Endothelial cell of umbilical vein (primary cell): Measurements from ENCODE around the gene CAMKMT. TPM values are rescaled to one million over a fixed set of nuclear protein-coding genes. Genes with fewer than 3 reads are reported as not detected.

Experiments used
- BruUV-seq: library from RNA; stranded (reverse); fragments of 400-500 nt; replicated peaks from 2 replicates; lab custom pipeline; 2021; lab: Mats Ljungman, UMichigan
- CTCF ChIA-PET: fragments of 300-600, 350-600 bp; sonication (Branson Sonifier 250); formaldehyde crosslinking; loops from one replicate; lab custom pipeline; 2021; ENCODE audit warnings: antibody characterized with exemption, inconsistent platforms; lab: Charles Lee
- POLR2A ChIA-PET: fragments of 300-600, 350-600 bp; sonication (Branson Sonifier 250); formaldehyde crosslinking; loops from one replicate; lab custom pipeline; 2021; ENCODE audit warnings: antibody characterized with exemption, inconsistent platforms; lab: Charles Lee
- DNase-seq: peaks from one replicate; pipeline ENCODE4 v3.0.0-alpha.2; 2011; ENCODE audit warnings: low read depth, low spot score
- FAIRE-seq: peaks from 2 replicates; lab custom pipeline; 2011; peaks lifted over from hg19 to GRCh38; lab: Jason Lieb, UNC
- H2AFZ ChIP-seq: 2 replicates; pipeline ENCODE4 v1.6.0; 2012; ENCODE audit warnings: low read depth, low read length, control low read depth, inconsistent platforms
- H3K27ac ChIP-seq: 2 replicates; pipeline ENCODE4 v1.5.1; 2011; ENCODE audit warnings: low read depth, mild to moderate bottlenecking, control low read depth, low read length, moderate library complexity; ENCODE audit not compliant: insufficient read depth
- H3K27me3 ChIP-seq, 2 experiments: 2 replicates each; pipeline versions ENCODE4 v1.6.0 to v1.6.1; 2011; ENCODE audit warnings: low read length in 2 of 2, mixed read lengths in 1 of 2; ENCODE audit not compliant: control insufficient read depth in 2 of 2, insufficient read depth in 2 of 2
- H3K36me3 ChIP-seq, 2 experiments: 2 replicates in 1 of 2; 3 replicates in 1 of 2; pipeline ENCODE4 v1.5.1; 2011; ENCODE audit warnings: low read length in 2 of 2, mild to moderate bottlenecking in 1 of 2, moderate library complexity in 1 of 2; ENCODE audit not compliant: control insufficient read depth in 2 of 2, insufficient read depth in 2 of 2; ENCODE audit errors: extremely low read depth in 1 of 2
- H3K4me1 ChIP-seq: 3 replicates; pipeline ENCODE4 v1.5.1; 2011; ENCODE audit warnings: mild to moderate bottlenecking, low read length; ENCODE audit not compliant: control insufficient read depth, insufficient read depth; ENCODE audit errors: extremely low read depth
- H3K4me2 ChIP-seq: 2 replicates; pipeline ENCODE4 v1.6.1; 2011; ENCODE audit warnings: low read length, control low read depth, mixed read lengths; ENCODE audit not compliant: insufficient read depth
- H3K4me3 ChIP-seq, 3 experiments: fragments of 200-600 bp in 1 of 3; sonication (generic), shearing (Covaris generic) in 1 of 3; replicated peaks in 1 of 3; 2 replicates each; pipeline ENCODE4 v1.5.1; 2011 to 2016; ENCODE audit warnings: control low read depth in 3 of 3, low read length in 3 of 3, mild to moderate bottlenecking in 2 of 3, inconsistent platforms in 1 of 3, low read depth in 1 of 3, moderate library complexity in 1 of 3; ENCODE audit not compliant: insufficient read depth in 1 of 3
- H3K79me2 ChIP-seq: 2 replicates; pipeline ENCODE4 v1.6.0; 2012; ENCODE audit warnings: low read length, inconsistent platforms; ENCODE audit not compliant: control insufficient read depth, insufficient read depth
- H3K9ac ChIP-seq: replicated peaks from 2 replicates; pipeline ENCODE3; 2011; ENCODE audit warnings: low read length, control low read depth; ENCODE audit not compliant: insufficient read depth; ENCODE audit errors: extremely low read depth
- H3K9me1 ChIP-seq: replicated peaks from 3 replicates; pipeline ENCODE4 v1.6.0; 2011; ENCODE audit warnings: mild to moderate bottlenecking, low read length; ENCODE audit not compliant: control insufficient read depth, insufficient read depth; ENCODE audit errors: extremely low read depth
- H3K9me3 ChIP-seq: replicated peaks from 2 replicates; pipeline ENCODE4 v1.5.1; 2012; ENCODE audit warnings: low read length, inconsistent platforms; ENCODE audit not compliant: control insufficient read depth, insufficient read depth
- H4K20me1 ChIP-seq: replicated peaks from 2 replicates; pipeline ENCODE3; 2011; ENCODE audit warnings: mild to moderate bottlenecking, low read length; ENCODE audit not compliant: control insufficient read depth, insufficient read depth; ENCODE audit errors: extremely low read depth
- CTCF ChIP-seq, 2 donors: IDR thresholded peaks; 1 replicate in 1 of 2; 2 replicates in 1 of 2; pipeline ENCODE4 v1.5.1; 2011; ENCODE audit warnings: low read length in 2 of 2, mild to moderate bottlenecking in 2 of 2, moderate library complexity in 2 of 2, control low read depth in 1 of 2, inconsistent platforms in 1 of 2, low read depth in 1 of 2; ENCODE audit not compliant: insufficient read depth in 1 of 2; ENCODE audit errors: extremely low read depth in 1 of 2
- EZH2 ChIP-seq: IDR thresholded peaks from 2 replicates; pipeline ENCODE4 v1.6.1; 2012; ENCODE audit warnings: borderline replicate concordance, low read depth, mild to moderate bottlenecking, moderate library complexity, low read length, inconsistent platforms; ENCODE audit not compliant: severe bottlenecking
- FOS ChIP-seq: IDR thresholded peaks from 2 replicates; pipeline ENCODE4 v1.6.1; 2011; ENCODE audit warnings: mild to moderate bottlenecking, low read length, moderate library complexity, borderline replicate concordance; ENCODE audit not compliant: insufficient read depth
- GATA2 ChIP-seq: IDR thresholded peaks from 2 replicates; pipeline ENCODE4 v1.7.0; 2011; ENCODE audit warnings: low read depth, mild to moderate bottlenecking, moderate library complexity, mixed read lengths, low read length; ENCODE audit not compliant: insufficient read length, insufficient read depth
- JUN ChIP-seq: IDR thresholded peaks from 2 replicates; pipeline ENCODE4 v1.6.1; 2011; ENCODE audit warnings: borderline replicate concordance, low read depth; ENCODE audit not compliant: insufficient read length, insufficient read depth
- MAX ChIP-seq: IDR thresholded peaks from 2 replicates; pipeline ENCODE4 v1.6.1; 2011; ENCODE audit not compliant: insufficient read depth, insufficient read length
- MYC ChIP-seq: IDR thresholded peaks from one replicate; pipeline ENCODE4 v1.6.1; 2011; ENCODE audit warnings: mild to moderate bottlenecking, low read depth, low read length
- POLR2A ChIP-seq: IDR thresholded peaks from 2 replicates; pipeline ENCODE4 v1.6.1; 2012; ENCODE audit warnings: low read depth, mild to moderate bottlenecking, control low read depth, low read length
- POLR2AphosphoS5 ChIP-seq: IDR thresholded peaks from 2 replicates; pipeline ENCODE4 v1.6.1; 2012; ENCODE audit warnings: low read depth, mild to moderate bottlenecking, control low read depth, low read length, moderate library complexity; ENCODE audit not compliant: insufficient read depth
- dilution Hi-C: fragments of 300-500 bp; cut with MboI; formaldehyde crosslinking; loops from one replicate; pipeline ENCODE4 v1.15.0; 2019; ENCODE audit warnings: low sequenced_read_pairs; ENCODE audit not compliant: extremely low pct_ligation_motif_present
- intact Hi-C: fragments of 100-400 bp; cut with micrococcal nuclease; formaldehyde crosslinking; loops from one replicate; pipeline ENCODE4 v1.10.0; 2022
- polyA plus RNA-seq, 4 experiments: library from polyadenylated mRNA; depleted of rRNA in 3 of 4; stranded (reverse) in 3 of 4; unstranded in 1 of 4; fragments of >200 nt; gene quantifications; 2 replicates each; pipeline versions ENCODE4 v1.2.1 to v1.2.3, GENCODE V29; 2011 to 2012; ENCODE audit warnings: missing spikeins in 1 of 4
- total RNA-seq: library from RNA; stranded (reverse); gene quantifications from 2 replicates; pipeline ENCODE4 v1.2.3, GENCODE V29; 2021

Gene CAMKMT
- total and polyA plus RNA-seq, 2 donors (not counting 3 experiments of a cell fraction or from before 2014, with no cell fraction given): 4.1 to 10.7 TPM

DNA sequence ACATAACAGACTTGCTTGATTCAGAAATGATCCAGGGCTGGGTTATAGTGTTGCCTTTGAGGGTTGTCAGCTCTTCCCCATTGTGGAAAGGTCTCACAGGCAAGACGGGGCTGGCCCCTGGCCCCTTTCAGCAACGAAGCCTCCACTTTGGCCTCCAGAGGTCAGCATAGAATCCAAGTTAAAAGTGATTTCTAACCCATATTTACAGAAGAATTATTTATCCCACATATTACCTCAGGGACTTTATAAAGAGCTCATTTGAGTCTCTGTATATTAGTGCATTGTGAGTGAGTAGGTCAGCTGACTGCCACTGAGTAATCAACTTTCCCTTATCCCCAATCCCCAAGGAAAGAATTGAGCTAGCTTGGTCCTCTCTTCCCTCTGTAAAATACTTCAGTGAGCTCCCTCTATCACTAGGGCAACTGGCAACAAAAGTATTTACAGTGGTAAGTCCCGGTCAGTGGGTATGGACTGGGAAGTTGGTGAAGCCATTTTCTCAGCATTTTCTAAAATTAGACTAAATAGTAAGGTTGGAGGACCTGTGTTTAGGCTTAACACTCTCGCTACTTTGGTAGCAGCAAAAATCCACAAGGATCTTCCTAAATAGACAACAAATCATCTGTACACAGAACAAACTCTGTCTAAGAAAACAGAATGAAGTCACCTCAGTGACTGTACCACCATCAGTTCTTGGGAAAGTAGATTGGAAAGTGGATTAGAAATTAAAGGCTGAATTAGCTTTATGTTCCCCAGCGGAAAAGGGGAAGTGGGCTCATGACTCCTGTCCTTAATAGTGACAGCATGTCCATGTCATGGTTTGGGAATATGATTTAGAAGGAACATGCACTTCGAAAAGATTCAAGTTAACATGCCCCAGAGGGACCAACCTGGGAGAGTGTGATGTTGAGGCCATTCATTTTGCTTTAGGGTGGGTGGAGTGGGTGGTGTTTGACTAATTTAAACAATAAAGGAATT is 408.8 kb downstream of the CAMKMT start:
- H3K9ac ChIP-seq: no peak overlapping the region
- CTCF ChIA-PET: interaction anchor here (1.7 to 2.8 kb wide), 2 partner anchors 15 to 291 kb away, joined by 3 to 21 read pairs; no protein-coding TSS in a partner anchor
- intact Hi-C loops (no loop called here), dilution Hi-C loops (no loop called here)
- no peaks in the 10 kb centered on the region for H3K79me2 ChIP-seq
- no peaks in the 10 kb centered on the region for H3K4me1 ChIP-seq
- H3K27ac ChIP-seq: no peak overlapping the region
- H3K4me2 ChIP-seq: no peak overlapping the region
- no peaks in the 10 kb centered on the region for H3K36me3 ChIP-seq
- no peaks in the 10 kb centered on the region for H3K9me3 ChIP-seq
- H3K4me3 ChIP-seq: no peak overlapping the region
- no peak for TF ChIP-seq POLR2A
- TF ChIP-seq GATA2: no peak
- no peak for TF ChIP-seq MYC
- no peak for TF ChIP-seq POLR2AphosphoS5
- no peak for TF ChIP-seq MAX
- TF ChIP-seq FOS: no peak
- no peak for TF ChIP-seq JUN
- TF ChIP-seq CTCF (IDR thresholded peaks at IDR 0.05; ENCODE audit: extremely low read depth in 1 of 2, insufficient read depth in 1 of 2, low read depth in 1 of 2, low read length in 2 of 2): no peak
- no peak for TF ChIP-seq EZH2
- H3K9me1 ChIP-seq: no peaks in the 10 kb centered on the region
- no peak for FAIRE-seq
- peaks cover 13 to 25% of the 10 kb centered on the region in 2 experiments for H3K27me3 ChIP-seq
- no peak overlapping the region for H2AFZ ChIP-seq
- no peaks in the 10 kb centered on the region for H4K20me1 ChIP-seq
- BruUV-seq: no TSS peak
- DNase-seq: no peak
- POLR2A ChIA-PET: no interaction called here
